ENCODE measurements around the gene ZNF316. TPM values are rescaled to one million over a fixed set of nuclear protein-coding genes. Genes with fewer than 3 reads are reported as not detected.

Gene ZNF316
- total RNA-seq, 2 donors from 2014 or later, result 29.1 to 69.5 TPM

DNA sequence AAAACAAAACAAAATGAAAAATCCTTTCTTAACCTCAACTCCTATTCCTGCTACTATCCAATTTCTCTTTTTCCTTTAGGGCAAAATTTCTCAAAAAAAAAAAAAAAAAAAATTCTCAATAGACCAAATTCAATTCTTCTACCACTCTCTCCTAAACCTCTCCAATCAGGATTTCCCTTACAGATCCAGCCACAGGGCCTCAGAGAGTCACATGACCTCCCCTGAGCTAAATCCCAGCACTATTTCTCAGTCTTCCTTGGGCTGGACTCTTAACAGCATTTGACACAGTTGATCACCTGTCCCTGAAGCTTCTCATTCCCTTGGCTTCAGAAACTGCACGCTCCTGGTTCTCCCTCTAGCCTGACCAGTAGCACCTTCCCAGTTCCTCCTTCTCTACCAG, 64.7 kb downstream of the ZNF316 start:
- 95% methylated on average over 1 of the region's 1 CpG for WGBS, 2 donors
- Histone ChIP-seq H3K4me3 (no peak overlapping the region), H3K27me3 (no peaks in the 10 kb centered on the region), H3K9me3 (peaks cover 0 to 17% (median 0%) of the 10 kb centered on the region in 3 donors), H3K36me3 (replicated peaks in 1 of 2; ENCODE audit: insufficient read depth in 1 of 2, low read depth in 2 of 2) (peaks cover 24 to 26% of the 10 kb centered on the region in 2 donors), H3K4me1 (peaks cover 21% of the 10 kb centered on the region), H3K27ac (no peak overlapping the region)
- ATAC-seq, result no peak
- TF ChIP-seq CTCF (IDR thresholded peaks at IDR 0.05) (no peak), POLR2A (IDR thresholded peaks at IDR 0.05) (no peak)
- intact Hi-C loops (cut with DNase I), result no loop called here
- DNase-seq, result no peak

Other genes starting within 250 kb of the ZNF316 start
- 10 to 100 TPM in 1 of 2 donors, 1 to 10 TPM in 1; 7.8 to 34.6 TPM for gene DAGLB, start 189.4 kb upstream of the ZNF316 start, total RNA-seq
- 10 to 100 TPM; 61.2 to 76.1 TPM for gene KDELR2, start 153.2 kb upstream of the ZNF316 start, total RNA-seq
- gene GRID2IP, start 85.9 kb upstream of the ZNF316 start, total RNA-seq, result 1 to 10 TPM; 1.0 to 1.6 TPM
- gene ZDHHC4, start 59.9 kb upstream of the ZNF316 start, total RNA-seq, result 10 to 100 TPM; 19.1 to 35.5 TPM
- gene INTS15, start 47.3 kb upstream of the ZNF316 start, total RNA-seq, result 10 to 100 TPM; 25.7 to 40.5 TPM
- 10 to 100 TPM in 1 of 2 donors, 1 to 10 TPM in 1; 3.6 to 11.2 TPM for gene ZNF853, start 21.7 kb upstream of the ZNF316 start, total RNA-seq
- 10 to 100 TPM; 13.0 to 22.7 TPM for gene ZNF12, start 69.6 kb downstream of the ZNF316 start, total RNA-seq
- not detected for gene RSPH10B2, start 116.8 kb downstream of the ZNF316 start, total RNA-seq
- gene CCZ1B, start 189.0 kb downstream of the ZNF316 start, total RNA-seq, result 10 to 100 TPM in 1 of 2 donors, 1 to 10 TPM in 1; 8.0 to 50.4 TPM

Data from body of pancreas (tissue), 4 donors.